K562 (cell line): ENCODE data around the gene OR2F2. TPM values are rescaled to one million over a fixed set of nuclear protein-coding genes. Genes with fewer than 3 reads are reported as not detected.

Source experiments
- DMBX1 ChIP-seq: fragments of 250-450 bp; sonication (Bioruptor Pico); IDR thresholded peaks from 2 replicates; pipeline ENCODE4 v1.8.0; 2022; ENCODE audit warnings: inconsistent platforms, mild to moderate bottlenecking, moderate library complexity, borderline replicate concordance
- ELK3 ChIP-seq: fragments of 450-650 bp; formaldehyde crosslinking; IDR thresholded peaks from 2 replicates; pipeline ENCODE4 v1.4.0; 2020; ENCODE audit warnings: mild to moderate bottlenecking
- MTF1 ChIP-seq: fragments of 250-450 bp; sonication (Bioruptor Pico); IDR thresholded peaks from 2 replicates; pipeline ENCODE4 v1.9.0; 2021; ENCODE audit warnings: moderate library complexity, mild to moderate bottlenecking, inconsistent platforms, borderline replicate concordance
- SMARCA5 ChIP-seq: fragments of 450-650 bp; IDR thresholded peaks from 2 replicates; pipeline ENCODE4 v1.6.1; 2016
- TGIF2 ChIP-seq: sonication (generic); formaldehyde crosslinking; IDR thresholded peaks from 2 replicates; pipeline ENCODE4 v1.8.1; 2022; ENCODE audit warnings: mild to moderate bottlenecking, missing genetic modification reagents, moderate library complexity
- XRCC3 ChIP-seq: fragments of 450-650 bp; IDR thresholded peaks from 2 replicates; pipeline ENCODE4 v1.6.1; 2017; ENCODE audit warnings: mild to moderate bottlenecking, moderate library complexity
- ZNF280A ChIP-seq: fragments of 450-650 bp; IDR thresholded peaks from 2 replicates; pipeline ENCODE4 v1.6.1; 2018; ENCODE audit warnings: mild to moderate bottlenecking, low read depth; ENCODE audit not compliant: partially characterized antibody
- ZNF766 ChIP-seq: fragments of 200-800 bp; sonication (Bioruptor generic); conservative IDR thresholded peaks from 2 replicates; pipeline ENCODE4 v1.6.1; 2016; ENCODE audit warnings: missing genetic modification characterization, missing compliant biosample characterization
- polyA plus RNA-seq, 8 experiments: library from polyadenylated mRNA; depleted of rRNA in 4 of 8; stranded (reverse) in 5 of 8; unstranded in 3 of 8; fragments of >200 nt; fragmentation: Nextera tagmentation in 2 of 8; fragmentation: Illumina TruSeq in 1 of 8; extraction: Ambion mirVana in 2 of 8; extraction: Trizol in 1 of 8; gene quantifications; 2 replicates each; pipeline versions ENCODE4 v1.2.1 to v1.2.3, GENCODE V29; 2011 to 2014; ENCODE audit warnings: inconsistent platforms in 1 of 8, missing spikeins in 1 of 8
- total RNA-seq, 7 experiments: library from RNA; depleted of rRNA in 6 of 7; stranded (reverse); fragments of >200 nt in 6 of 7; fragmentation: Illumina TruSeq in 2 of 7; extraction: Trizol in 2 of 7; gene quantifications; 2 replicates each; pipeline versions ENCODE4 v1.2.1 to v1.2.3, GENCODE V29; 2011 to 2021; ENCODE audit warnings: low replicate concordance in 1 of 7
- TF ChIP-seq, protein P1 (sequence below), 2 experiments: fragments of 450-650 bp in 1 of 2; sonication (generic) in 1 of 2; formaldehyde crosslinking in 1 of 2; IDR thresholded peaks; 2 replicates each; pipeline versions ENCODE4 v1.7.1 to v1.9.0; 2016 to 2022; ENCODE audit warnings: inconsistent platforms in 1 of 2, mild to moderate bottlenecking in 1 of 2, missing genetic modification reagents in 1 of 2

Gene OR2F2
- total and polyA plus RNA-seq, 9 of the 15 experiments (the other 6 are each of a cell fraction or from before 2014, with no cell fraction given), result not detected

- TF ChIP-seq, protein P1, sequence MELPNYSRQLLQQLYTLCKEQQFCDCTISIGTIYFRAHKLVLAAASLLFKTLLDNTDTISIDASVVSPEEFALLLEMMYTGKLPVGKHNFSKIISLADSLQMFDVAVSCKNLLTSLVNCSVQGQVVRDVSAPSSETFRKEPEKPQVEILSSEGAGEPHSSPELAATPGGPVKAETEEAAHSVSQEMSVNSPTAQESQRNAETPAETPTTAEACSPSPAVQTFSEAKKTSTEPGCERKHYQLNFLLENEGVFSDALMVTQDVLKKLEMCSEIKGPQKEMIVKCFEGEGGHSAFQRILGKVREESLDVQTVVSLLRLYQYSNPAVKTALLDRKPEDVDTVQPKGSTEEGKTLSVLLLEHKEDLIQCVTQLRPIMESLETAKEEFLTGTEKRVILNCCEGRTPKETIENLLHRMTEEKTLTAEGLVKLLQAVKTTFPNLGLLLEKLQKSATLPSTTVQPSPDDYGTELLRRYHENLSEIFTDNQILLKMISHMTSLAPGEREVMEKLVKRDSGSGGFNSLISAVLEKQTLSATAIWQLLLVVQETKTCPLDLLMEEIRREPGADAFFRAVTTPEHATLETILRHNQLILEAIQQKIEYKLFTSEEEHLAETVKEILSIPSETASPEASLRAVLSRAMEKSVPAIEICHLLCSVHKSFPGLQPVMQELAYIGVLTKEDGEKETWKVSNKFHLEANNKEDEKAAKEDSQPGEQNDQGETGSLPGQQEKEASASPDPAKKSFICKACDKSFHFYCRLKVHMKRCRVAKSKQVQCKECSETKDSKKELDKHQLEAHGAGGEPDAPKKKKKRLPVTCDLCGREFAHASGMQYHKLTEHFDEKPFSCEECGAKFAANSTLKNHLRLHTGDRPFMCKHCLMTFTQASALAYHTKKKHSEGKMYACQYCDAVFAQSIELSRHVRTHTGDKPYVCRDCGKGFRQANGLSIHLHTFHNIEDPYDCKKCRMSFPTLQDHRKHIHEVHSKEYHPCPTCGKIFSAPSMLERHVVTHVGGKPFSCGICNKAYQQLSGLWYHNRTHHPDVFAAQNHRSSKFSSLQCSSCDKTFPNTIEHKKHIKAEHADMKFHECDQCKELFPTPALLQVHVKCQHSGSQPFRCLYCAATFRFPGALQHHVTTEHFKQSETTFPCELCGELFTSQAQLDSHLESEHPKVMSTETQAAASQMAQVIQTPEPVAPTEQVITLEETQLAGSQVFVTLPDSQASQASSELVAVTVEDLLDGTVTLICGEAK (IDR thresholded peaks at IDR 0.05), result no peak
- TF ChIP-seq, protein P1 (CRISPR knock-in tag; IDR thresholded peaks at IDR 0.05), result no peak
- TF ChIP-seq SMARCA5, result no peak
- TF ChIP-seq ZNF280A, result no peak
- no peak for TF ChIP-seq ZNF766
- TF ChIP-seq DMBX1 (CRISPR knock-in tag), result no peak
- TF ChIP-seq MTF1 (CRISPR knock-in tag), result no peak
- no peak for TF ChIP-seq XRCC3
- no peak for TF ChIP-seq TGIF2 (CRISPR knock-in tag)
- no peak for TF ChIP-seq ELK3 (CRISPR knock-in tag)
Observed at GRCh38 chr7:143924851-143925250, 10.2 kb upstream of the OR2F2 start (continued).
